ENCODE results near the gene SUGCT.
A peak's percentile ranks its signal among the peaks of the same experiment; 100 is the strongest.

Gene SUGCT

DNA sequence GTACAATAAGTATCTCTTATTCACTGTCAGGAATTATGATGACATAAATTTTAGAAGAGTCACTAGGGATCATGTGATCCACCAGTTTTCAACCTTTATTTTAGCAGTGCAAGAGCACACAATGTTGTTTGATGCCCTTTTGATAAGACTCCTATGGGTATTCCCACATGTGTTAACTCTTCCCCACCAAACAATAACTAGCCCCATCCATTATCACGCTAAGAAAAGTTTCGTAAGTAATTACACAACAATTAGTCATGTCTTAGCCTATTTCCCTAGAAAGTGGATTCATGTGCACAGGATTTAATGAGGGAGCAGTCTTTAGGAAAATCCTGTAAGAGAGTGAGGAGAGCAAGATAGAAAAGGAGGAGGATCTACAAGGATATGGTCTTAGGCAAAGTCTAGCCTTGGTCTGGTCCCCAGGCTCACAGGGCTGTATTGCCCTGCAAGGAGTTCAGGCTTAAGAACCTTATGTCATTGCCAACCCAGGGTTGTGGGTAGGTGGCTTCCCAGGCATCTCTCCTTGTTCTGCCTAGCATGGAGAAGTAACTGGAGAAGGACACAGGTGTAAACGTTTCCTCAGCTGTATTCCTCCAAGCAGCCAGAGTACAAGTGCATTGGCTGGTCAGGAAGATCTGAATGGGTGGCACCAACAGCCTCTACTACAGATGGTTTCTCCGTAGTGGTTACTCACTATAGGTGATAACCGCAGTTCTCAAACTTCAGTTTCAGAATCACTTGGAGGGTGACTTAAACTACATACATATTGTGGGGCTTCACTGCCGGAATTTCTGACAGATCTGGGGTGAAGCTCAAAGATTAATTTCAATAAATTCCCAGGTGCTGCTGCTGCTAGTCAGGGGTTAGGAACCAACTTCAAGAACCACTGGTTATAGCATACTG is 574.5 kb downstream of the SUGCT start:
- intact Hi-C loops (cut with DNase I) = no loop called here
- no peak for DNase-seq

GRCh38 chr7:40711706-40712105 is 576.9 kb downstream of the SUGCT start:
- intact Hi-C loops (cut with DNase I) = no loop called here
- DNase-seq = no peak

- no peak for DNase-seq
These were observed 579.7 kb downstream of the SUGCT start for GRCh38 chr7:40714363-40715052.

DNA sequence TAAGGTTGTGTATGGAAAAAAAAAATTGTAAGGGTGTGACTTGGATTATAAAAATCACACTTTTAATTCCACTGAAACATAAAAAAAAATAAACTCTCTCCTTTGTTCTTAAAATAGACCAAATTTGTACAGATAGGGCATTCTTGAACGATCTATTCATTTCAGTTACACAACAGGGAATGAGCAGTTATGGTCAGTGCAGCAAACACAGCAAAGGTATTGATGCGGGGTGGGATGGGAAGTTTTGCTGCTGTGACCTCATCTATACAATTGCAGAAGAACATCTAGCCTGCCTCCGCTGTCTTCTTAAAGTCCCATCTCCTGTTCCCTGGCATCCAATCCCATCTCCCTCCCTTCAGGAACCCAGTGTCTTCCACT is 580.2 kb downstream of the SUGCT start:
- no peak for DNase-seq
- intact Hi-C loops (cut with DNase I) = no loop called here

More at GRCh38 chr7:40714363-40715052, 579.7 kb downstream of the SUGCT start:
- intact Hi-C loops (cut with DNase I) = no loop called here

- intact Hi-C loops (cut with DNase I) = no loop called here
- DNase-seq = no peak
These were observed 581.2 kb downstream of the SUGCT start for GRCh38 chr7:40716052-40716451.

- intact Hi-C loops (cut with DNase I) = no loop called here
- DNase-seq = no peak
These were observed 582.4 kb downstream of the SUGCT start for GRCh38 chr7:40717242-40717641.

GRCh38 chr7:40720416-40720815 is 585.6 kb downstream of the SUGCT start:
- DNase-seq = no peak
- intact Hi-C loops (cut with DNase I) = no loop called here

GRCh38 chr7:40721342-40721949 is 586.6 kb downstream of the SUGCT start:
- intact Hi-C loops (cut with DNase I) = no loop called here
- no peak for DNase-seq

DNA sequence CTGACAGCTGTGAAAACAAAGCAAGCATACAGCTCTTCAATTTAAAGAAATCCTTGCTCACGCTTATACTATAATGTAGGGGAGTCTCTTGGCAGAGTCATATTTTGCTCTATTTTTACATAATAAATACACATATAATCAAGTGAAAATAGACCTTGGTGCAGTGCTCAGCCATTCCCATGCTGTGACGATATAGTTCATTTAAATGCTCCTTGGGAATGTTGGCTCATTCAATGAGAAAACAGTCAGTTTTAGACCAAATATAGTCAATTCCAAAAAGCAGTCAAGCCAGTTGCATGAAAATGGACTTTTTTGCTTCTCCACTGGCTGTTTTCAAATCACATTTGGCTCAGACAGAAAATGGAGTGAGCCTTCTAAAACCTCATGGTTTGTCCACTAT is 587.4 kb downstream of the SUGCT start:
- DNase-seq = no peak
- intact Hi-C loops (cut with DNase I) = no loop called here

- intact Hi-C loops (cut with DNase I) = no loop called here
- no peak for DNase-seq
These were observed 589.0 kb downstream of the SUGCT start for GRCh38 chr7:40723829-40724228.

GRCh38 chr7:40726559-40726958 is 591.8 kb downstream of the SUGCT start:
- no peak for DNase-seq
- intact Hi-C loops (cut with DNase I) = no loop called here

GRCh38 chr7:40733114-40733513 is 598.3 kb downstream of the SUGCT start:
- DNase-seq = no peak
- intact Hi-C loops (cut with DNase I) = no loop called here

DNA sequence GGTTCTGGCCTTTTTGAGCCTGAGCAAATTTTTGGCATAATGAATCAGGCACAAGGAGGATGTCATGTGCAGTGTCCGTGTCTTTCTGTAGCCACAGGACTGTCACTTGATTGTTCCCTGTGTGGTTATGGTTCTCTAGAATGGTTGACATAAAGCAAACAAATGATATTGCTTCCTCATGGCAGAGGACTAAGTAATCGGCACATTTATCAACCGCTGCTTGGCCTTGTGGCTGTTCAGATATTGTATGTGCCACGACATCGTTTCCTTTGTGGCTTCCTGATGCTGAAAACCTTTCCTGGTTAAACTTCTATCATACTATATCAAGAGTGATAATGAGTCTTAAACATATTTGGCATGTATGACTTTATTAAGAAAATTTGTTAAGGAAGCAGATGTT is 598.8 kb downstream of the SUGCT start:
- intact Hi-C loops (cut with DNase I) = no loop called here
- no peak for DNase-seq

GRCh38 chr7:40739257-40739656 is 604.5 kb downstream of the SUGCT start:
- intact Hi-C loops (cut with DNase I) = no loop called here
- DNase-seq = no peak

DNA sequence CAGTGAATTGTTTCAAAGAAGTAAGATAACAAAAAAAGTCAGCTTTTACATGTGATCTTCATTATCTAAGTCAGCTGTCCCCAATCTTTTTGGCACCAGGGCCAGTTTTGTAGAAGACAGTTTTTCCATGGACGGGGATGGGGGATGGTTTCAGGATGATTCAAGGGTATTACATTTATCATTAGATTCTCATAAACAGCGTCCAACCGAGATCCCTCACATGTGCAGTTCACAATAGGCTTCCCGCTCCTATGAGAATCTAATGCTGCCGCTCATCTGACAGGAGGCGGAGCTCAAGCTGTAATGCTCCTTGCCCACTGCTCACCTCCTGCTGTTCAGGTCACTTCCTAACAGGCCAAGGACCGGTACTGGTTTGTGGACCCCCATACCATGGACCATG is 607.5 kb downstream of the SUGCT start:
- intact Hi-C loops (cut with DNase I) = no loop called here
- no peak for DNase-seq

GRCh38 chr7:40746841-40747556 is 612.2 kb downstream of the SUGCT start:
- DNase-seq = peak in 20 of 42 donors; percentile 14 to 62 (median 28)
- intact Hi-C loops (cut with DNase I) = no loop called here

GRCh38 chr7:40747856-40748255 is 613.1 kb downstream of the SUGCT start:
- intact Hi-C loops (cut with DNase I) = no loop called here
- no peak for DNase-seq

DNA sequence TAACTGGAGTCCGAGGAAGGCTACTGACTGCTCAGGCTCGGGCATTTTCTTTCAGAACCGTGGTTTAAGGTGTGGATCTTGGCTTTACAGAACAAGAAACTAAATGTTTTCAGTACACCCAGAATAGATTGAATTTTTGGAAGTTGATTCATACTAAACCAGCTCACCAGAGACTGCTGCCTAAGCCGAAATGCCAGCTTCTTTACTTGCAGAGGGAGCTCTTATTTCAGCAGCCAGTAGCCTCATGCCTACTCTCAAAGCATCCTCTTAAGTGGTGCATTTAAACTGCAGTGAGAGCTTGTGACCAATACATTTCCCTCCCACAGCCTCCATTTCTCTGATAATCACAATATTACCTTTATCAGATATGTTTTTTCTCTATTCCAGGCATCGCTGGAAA is 615.1 kb downstream of the SUGCT start:
- intact Hi-C loops (cut with DNase I) = no loop called here
- DNase-seq = no peak

- no peak for DNase-seq
- intact Hi-C loops (cut with DNase I) = no loop called here
These were observed 618.6 kb downstream of the SUGCT start for GRCh38 chr7:40753455-40753854.

GRCh38 chr7:40755438-40755837 is 620.6 kb downstream of the SUGCT start:
- intact Hi-C loops (cut with DNase I) = no loop called here
- DNase-seq = no peak
